Activated CD8-positive, alpha-beta memory T cell treated with anti-CD3 and anti-CD28 coated beads for 1 hour (primary cell): Measurements from ENCODE around the gene KHDC4.

ENCODE experiments used
- DNase-seq, 2 donors: peaks; one replicate each; pipeline ENCODE4 v3.0.0-alpha.2; 2020; ENCODE audit warnings: low read depth in 1 of 2; ENCODE audit errors: extremely low read depth in 1 of 2

The KHDC4 gene

DNA sequence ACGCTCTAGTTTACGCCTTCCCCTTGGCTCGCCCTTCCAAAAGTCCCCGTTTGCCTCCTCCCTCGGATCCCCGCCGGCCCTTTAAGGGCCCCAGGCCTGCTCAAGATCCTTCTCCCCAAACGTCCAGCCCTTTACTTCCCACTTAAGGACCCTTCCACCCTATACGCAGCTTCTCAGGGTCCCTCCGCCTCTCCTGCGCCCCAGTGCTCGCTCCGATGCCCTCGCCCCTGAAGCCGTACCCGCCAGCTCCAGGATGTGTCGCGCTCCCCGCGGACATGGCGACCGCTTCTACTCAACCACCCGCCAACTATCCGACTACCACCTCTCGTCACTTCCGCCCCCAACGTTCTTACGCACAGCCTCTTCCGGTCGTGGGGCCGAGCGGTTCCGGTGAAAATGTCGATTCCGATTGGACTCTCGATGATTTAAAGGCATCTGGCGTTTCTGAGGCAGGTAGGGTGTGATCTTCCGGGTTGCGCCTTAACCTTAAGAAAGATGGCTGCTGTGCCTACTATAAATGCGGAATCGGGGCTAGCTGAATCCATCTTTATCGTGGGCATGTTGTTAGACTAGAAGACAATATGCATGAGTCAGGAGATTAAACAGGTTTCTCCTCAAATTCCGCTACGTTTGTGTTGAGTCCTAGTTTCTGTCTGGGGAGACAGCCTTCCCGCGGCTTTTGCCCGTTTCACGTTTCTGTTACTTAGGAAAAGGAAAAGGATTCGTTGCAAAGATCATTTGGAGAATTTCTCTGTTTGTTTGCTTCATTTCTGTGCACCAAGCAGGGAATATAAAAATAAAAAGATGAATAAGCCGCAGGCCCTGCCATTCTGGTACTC is at the start of gene KHDC4:
TSS of gene KHDC4 (minus strand) at position 317 of the 839 bp plus-strand sequence. CDS start at position 277, 40 bp downstream.
- peak; percentile 82 to 86 for DNase-seq

DNA sequence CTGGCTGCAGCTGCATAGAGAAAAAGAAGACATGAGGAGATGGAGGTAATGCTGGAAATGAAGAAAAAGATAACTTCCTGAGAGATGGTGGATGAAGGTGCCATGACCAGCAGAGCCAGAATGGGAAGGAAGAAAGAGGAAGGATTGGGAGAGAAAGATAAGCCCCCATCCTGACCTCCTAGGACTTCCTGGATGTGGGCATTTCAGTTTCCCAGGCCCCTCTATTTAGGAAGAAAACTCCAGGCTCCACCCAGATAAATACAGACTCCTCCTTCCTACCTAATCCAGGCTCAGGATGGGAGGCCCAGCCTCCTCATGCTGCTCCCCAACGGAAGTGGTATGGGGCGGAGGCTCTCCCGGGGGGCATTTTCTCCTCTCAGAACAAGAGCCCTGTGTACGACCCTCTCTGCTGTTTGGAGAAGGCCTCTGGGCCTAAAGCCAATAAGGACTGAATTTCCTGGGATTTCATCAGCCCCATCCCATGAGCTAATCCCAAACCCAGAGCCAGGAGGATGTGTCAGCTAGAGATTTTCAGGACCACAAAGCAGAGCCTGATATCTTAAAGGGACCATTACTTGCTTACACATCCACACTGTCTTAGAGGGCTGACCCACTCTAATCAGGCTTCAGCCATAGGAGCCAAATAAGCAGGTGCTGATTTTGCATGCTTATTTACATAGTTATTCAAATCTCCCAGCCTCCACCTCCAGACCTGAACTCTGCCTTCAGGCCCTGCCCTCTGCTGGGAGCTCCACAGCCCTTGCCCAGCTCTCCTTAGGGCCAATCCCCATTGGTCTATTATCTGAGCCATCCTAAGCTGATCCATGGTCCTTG is 49.2 kb upstream of the KHDC4 start:
- DNase-seq, result no peak

DNA sequence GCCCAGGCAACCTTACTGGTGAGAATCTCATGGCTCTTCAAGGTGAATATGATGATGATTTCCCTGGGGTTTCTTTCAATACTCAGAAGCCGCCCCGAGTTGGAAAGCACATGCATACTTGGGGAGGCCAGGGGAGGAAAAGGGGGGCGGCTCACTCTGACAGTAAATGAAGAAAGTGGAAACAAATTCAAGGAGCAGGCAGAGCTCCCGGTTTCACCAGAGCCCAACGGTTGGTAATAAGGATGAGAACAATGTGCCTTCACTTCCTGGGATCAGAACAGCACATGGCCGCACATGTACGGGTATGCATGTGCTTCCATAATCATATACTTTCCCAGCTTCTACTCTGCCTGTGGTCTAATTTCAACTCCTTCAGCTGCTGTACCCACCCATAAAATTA is 47.9 kb upstream of the KHDC4 start:
- no peak for DNase-seq

DNA sequence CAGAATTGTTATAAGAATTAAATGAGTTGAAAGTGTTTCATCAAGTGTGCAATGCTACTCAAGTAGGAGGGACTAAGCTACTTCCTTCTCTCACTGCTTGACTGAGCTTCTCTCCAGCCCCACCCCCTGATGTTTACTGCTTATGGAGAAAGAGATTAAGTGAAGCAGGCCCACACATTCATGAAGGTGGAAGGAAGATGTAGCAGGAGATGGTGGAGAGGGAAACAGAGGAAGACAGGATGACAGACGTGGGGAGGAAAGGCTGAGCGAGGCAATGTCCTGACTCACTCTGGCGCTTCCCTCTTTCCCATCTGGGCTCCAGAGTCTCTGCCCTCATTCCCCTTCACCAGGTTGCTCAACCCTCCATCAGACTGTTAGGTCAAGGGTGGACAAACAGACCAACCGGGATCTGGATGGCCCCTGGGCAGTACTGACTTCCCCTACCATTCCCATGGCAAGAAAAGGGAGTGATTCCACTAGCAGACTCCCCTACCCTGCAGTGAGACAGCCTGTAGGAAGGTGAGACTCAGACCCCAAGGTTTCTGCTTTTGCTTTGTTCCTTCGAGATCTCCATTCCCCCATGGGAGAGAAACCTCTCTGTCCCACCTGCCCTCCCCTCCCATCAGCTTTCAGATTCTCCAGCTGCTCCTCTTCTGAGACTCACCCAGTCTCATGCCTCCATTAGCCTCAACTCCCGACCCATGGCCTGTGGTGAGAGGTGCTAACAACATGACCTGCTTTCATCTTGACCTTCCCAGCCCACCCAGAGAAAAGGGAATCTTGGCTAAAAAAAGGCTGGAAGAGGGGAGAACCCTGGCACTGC is 47.3 kb upstream of the KHDC4 start:
- no peak for DNase-seq

DNA sequence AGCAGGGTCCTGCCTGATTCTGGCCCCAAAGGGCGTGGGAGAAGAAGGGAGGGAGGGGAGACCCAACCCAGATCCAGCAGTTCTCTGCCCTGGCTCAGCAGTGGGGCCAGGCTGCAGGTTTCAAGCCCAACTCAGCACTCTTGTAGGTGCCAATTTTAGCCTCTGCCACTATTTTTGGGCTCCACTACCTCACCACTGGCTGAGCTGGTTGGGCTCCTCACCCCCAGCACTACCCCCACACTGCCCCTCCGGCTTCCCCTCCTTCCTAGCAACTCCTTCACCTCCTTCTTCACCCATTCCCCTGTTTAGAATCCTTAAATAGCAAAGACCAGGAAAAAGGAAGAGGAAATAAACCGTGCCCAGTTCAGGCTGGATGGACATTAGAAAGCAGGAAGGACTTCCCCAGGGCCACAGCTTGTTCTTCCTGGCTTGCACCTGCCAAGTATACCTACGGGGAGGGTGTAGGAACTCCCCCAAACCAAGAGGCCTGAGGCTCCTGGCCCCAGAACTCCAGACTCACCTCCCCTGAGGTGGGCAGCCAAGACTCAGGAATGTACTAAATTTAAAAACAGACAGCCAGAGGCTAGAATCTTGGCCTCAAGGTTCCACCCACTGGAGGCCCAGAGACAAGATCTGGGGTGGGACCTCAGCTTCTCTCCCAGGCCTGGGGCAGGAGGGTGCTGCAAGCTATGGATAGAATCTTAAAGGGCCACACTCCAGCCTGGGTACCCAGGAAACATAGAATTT is 45.6 kb upstream of the KHDC4 start:
- no peak for DNase-seq

DNA sequence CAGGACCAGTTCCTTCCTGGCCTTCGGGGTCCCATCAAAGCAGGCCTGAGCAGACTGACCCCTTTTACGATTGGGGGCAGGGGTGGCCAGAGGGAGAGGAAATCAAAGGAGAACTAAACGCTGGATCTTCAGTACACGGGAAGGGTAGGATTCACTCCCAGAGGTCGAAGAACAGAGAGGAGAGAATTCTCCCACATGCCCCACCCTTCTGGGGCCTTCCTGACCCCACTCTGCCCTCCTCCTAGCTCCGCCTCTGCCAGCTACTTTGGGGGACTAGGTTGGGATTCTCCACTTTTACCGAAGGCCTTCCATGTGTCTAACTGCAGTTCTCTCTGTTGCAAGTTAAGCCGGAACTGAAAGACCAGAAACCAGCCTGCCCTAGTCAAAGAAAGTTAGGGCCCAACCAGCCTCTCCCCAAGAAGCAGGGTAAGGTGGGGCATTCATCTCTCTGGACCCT is 44.8 kb upstream of the KHDC4 start:
- no peak for DNase-seq

DNA sequence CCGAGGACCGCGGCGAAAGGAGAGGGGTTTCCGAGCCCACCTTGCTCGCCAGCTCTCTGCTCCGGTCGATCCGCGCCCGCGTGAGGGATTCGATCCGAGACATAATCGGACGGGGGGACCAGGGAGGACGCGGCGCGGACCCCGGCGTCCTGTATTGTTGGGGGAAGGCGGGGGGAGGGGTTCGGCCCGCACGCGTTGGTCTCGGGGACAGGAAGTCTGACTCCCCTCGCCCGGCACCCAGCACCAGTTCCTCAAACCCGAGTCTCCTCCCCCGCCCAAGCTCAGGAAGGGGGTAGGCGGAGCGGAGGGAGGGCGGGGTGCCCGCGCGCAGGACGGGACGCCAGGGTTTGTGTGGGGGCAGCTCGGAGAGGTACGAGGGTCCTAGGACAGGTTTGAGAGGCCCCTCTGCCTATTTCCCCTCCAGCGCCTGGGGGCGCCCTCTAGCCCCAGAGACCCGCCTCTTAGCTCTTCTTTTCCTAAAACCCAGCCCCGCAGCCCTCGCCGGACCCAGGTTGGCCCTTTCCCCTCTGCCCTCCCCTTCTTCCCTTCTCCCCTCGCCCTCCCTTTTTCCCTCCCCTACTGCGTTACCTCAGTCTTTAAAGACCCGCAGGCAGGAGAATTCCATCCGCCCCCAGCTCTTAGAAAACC is 44.2 kb upstream of the KHDC4 start, which contains the start of gene ARHGEF2:
TSS of gene ARHGEF2 (minus strand) at position 223 of the 648 bp plus-strand sequence. CDS start at position 103, 120 bp downstream.
- DNase-seq, result peak; percentile 37 to 71

DNA sequence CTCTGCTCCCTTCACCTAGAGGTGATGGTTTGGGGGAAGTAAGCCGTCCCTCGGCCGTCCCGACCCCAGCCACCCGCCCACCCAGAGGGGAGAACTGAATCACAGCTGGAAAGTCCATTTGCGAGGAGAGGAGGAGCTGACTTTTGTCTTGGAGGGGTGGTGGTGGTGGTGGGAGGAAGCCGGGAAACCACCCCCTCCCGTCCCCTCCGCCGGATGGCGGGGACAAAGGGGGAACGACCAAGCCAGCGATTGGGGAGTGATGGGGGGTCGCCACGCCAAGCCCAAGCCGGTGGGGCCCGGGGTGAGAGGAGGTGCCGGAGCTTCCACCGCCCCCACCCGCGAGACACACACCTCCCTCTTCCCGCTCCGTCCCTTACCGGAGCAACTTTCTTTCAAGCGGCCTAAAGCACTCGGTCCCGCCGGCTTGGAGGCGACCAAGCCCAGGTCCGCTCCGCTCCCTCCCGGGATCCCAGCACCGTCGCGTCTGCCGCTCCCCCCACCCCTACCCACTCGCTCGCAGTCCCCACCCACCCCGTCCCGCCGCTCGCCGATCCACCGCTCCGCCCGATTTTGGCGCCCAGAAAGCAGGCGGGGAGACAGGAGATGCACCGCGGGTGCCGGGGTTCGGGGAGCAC is 43.6 kb upstream of the KHDC4 start:
- DNase-seq, result peak in 1 of 2 donors; percentile 49

DNA sequence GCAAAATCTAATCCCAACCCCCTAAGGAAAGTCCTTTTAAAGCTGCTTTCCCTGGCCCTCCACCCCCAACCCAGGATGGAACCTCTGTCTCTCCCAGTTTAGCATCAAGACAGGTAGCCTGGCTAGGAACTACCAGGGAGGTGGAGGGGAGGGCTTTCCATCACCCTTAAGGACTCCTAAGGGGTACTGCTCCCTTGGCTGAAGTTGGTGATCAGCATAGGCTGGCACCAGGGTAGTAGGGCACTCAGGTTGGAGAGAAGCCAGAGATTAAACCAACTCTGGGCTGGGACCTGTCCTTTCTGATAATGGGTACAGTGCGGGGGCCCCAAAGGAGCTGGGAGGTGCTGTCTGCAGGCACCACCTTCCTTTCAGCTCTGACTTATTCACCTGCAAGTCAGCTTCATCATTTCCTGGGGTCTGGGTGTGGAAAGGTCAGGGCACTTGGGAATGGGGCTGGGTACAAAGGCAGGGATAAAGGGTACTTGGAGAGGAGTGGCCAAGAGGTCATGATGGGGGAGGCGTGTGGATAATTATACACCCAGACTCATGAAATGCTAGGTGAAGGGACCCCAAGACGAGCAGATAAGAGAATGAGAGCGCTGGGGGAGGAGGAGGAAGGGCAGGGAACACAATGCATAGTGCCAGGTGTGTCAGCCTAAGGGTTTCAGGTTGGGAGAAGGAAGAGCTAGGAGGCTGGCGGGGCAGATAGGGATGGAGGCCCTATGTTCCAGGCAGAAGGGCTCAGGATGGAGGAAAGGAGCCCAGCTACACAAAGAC is 42.9 kb upstream of the KHDC4 start:
- no peak for DNase-seq

DNA sequence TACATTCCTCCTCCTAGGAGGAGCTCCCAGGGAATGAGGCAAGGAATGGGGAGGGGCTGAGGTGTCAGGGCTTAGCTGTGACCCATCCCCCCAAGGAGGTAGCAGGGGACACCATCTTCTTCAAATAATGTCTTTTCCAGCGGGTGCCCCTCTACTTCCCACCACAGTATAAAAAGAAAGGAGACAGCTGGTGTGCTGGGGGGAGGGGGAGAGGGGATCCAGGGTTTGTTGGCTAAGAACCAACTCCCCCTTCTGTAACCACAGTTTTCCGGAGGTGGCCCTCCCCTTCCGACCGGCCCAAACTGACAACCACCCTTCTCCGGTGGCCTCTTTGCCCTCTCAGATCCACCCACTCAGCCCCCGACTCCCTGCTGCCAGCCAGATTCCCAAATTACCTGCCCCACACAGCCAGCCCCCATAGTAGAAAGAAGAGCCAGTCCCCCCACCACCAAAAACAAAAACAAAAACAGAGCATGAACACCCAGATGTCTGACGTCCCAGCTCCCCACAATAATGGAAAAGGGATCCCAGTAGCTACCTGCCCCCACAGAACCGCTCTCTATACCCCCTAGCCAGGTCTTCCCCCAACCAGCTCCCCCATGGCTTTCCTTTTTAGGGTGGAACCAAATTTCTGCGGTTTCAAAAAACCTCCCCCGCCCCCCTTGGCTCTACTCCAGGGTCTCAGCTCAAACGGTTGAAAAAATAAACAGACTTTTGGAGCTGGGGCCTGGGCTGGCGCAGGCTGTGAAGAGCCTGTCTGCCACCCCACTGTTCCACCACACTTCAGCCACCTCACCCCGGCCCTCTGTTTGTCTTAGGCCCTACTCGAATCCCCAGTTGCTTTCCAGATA is 42.1 kb upstream of the KHDC4 start:
- peak; percentile 49 to 60 for DNase-seq

DNA sequence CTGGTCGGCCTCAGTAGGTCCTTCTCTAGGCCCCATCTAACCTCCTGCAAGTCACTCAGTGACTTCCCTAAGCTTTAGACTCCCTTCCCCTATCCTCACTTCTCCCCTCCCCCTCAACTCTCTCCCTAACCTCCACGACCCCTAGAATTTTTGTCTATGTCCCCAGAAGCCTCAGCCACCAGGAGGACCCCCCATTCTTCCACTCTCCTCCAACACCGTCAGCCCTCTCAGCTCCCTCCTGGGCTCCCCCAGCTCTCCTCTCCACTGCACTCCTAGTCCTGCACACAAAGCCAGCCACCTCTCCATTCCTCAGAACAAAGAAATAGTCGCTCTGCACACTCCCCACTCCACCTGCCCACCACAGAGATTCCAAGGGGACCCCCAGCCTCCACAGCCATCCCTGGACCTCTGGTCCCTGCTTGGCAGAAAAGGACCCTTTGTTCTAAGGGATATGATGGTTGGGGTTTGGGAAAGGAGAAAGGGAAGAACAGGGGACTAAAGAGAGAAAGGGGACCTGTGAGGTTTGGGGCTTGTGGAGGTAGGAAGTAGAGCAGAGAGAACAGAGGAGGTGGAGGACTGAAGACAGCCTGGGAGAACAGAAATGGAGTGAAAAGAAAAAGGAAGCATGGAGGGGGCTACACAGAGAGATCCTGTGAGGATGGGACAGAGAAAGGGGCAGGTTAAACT is 41.3 kb upstream of the KHDC4 start:
- no peak for DNase-seq

DNA sequence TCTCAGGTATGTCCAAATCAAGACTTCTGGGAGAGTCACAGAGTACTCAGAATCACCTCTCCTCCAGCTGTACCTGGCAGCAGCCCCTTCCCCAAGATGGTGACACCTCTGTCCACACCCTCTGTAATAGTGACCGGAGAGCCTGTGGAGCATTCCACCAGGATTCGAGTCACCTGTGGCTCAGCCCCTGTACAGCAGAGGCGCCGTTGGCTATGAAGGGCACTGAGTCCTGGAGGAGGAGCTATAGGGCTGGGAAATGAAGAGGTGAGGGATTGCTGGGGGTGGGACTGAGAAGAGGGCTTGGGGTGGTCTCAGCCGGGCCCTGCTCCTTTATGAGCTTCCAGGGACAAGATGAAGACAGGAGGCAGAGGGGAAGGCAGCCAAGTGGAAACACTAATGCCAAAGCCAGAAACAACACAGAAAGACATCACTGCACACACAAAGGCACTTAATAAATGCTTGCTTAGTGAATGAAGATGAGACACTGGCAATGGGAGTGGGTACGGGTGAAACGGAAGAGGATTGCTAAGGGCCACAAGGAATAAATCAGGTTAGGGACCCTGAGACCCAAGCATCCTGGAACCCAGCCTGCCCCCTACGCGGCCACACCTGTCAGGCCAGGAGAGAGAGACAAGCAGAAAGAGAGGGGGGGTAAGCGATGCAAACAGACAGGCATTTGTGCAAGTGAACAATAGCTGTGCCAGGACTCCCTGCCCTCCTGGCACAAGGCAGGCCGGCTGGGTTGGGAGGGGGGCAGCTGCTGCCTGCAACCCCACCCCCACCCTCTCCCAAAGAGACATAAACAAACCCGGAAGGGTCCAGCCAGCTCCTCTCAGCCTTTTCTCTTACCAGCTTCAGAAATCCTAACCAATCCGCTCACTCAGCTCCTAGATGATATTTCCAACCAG is 40.2 kb upstream of the KHDC4 start:
- no peak for DNase-seq

DNA sequence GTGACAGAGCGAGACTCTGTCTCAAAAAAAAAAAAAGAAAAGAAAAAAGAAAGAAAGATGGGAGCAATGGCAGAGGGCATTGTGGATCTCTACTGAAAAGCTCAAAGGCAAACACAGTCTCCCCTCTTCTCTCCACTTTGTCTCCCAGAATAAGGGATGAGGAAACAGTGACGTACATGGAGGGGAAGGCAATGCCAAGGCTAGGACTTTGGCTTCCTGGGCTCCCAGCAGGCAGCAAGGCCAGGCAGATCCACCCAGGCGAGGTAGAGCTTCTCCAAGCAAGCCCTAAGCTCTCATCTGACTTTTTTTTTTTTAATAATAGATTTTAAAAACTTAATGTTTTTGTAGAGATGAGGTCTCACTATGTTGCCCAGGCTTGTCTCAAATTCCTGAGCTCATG is 39.5 kb upstream of the KHDC4 start:
- no peak for DNase-seq

DNA sequence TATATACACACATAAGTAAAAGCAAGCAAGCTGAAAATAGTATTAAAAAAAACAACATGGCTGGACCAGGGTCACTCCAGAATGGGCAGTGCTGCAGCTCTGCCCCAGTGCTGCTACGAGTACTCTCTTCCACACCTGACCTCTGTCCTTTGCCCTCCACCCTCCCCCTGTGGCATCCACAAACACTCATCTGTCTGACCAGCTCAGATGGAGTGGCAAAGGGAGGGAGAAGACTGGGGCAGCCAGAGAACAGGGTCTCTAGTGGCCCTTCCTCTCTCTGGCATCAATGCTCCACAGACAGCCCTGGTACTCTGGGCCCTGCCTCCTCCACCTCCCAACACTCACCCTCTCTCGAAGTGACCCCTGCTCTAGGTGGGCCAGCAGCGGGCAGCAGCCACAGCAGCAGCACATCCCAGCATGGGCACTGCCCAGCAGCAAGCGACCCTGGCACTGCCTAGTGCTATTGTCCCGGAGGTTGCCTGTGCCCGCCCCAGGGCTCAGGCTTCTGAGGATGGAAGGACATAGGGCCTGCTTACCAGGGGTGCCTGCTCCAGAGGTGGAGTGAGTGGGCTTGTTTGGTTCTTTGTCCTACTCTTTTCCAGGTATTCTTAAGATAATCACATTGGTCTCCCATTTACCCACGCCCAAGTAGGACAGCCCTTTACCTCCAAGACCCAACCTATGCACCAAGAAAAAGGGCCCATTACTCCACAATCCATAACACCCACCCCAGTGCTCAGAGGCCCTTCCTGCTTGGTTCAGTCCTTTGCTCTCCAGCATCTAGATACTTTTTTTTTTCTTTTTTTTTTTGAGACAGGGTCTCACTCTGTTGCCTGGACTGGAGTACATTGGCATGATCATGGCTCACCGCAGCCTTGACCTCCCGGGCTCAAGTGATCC is 37.9 kb upstream of the KHDC4 start:
- DNase-seq, result no peak
